BE2C (cell line): ENCODE measurements around the gene FAM169A.

Experiments
- DNase-seq: peaks from one replicate; pipeline ENCODE4 v3.0.0-alpha.2; 2020
- H3K27me3 ChIP-seq: fragments of 250-450 bp; sonication (Bioruptor Pico); 2 replicates; pipeline ENCODE4 v1.5.1; 2020; ENCODE audit warnings: mild to moderate bottlenecking
- H3K36me3 ChIP-seq: fragments of 250-450 bp; sonication (Bioruptor Pico); 2 replicates; pipeline ENCODE4 v1.5.1; 2020; ENCODE audit warnings: mild to moderate bottlenecking
- H3K4me1 ChIP-seq: fragments of 250-450 bp; sonication (Bioruptor Pico); 2 replicates; pipeline ENCODE4 v1.5.1; 2020
- H3K4me3 ChIP-seq: 2 replicates; pipeline ENCODE4 v1.5.1; 2011; ENCODE audit warnings: low read depth, low read length
- H3K9me3 ChIP-seq: fragments of 250-450 bp; sonication (Bioruptor Pico); 2 replicates; pipeline ENCODE4 v1.5.1; 2020
- CTCF ChIP-seq: IDR thresholded peaks from 2 replicates; pipeline ENCODE4 v1.5.1; 2012; ENCODE audit warnings: mild to moderate bottlenecking, low read depth, low read length

The FAM169A gene

GRCh38 chr5:74786851-74787250 is 79.3 kb downstream of the FAM169A start:
- Histone ChIP-seq H3K9me3 (no peaks in the 10 kb centered on the region), H3K4me3 (no peak overlapping the region), H3K4me1 (no peaks in the 10 kb centered on the region), H3K36me3 (no peaks in the 10 kb centered on the region), H3K27me3 (no peaks in the 10 kb centered on the region)
- no peak for DNase-seq
- no peak for TF ChIP-seq CTCF

- no peaks in the 10 kb centered on the region for H3K27me3 ChIP-seq
- no peak overlapping the region for H3K4me3 ChIP-seq
- DNase-seq, result no peak
- no peaks in the 10 kb centered on the region for H3K4me1 ChIP-seq
- H3K9me3 ChIP-seq, result no peaks in the 10 kb centered on the region
- TF ChIP-seq CTCF, result no peak
- peaks cover 35% of the 10 kb centered on the region for H3K36me3 ChIP-seq
These were observed 87.6 kb downstream of the FAM169A start for GRCh38 chr5:74778609-74779008.

DNA sequence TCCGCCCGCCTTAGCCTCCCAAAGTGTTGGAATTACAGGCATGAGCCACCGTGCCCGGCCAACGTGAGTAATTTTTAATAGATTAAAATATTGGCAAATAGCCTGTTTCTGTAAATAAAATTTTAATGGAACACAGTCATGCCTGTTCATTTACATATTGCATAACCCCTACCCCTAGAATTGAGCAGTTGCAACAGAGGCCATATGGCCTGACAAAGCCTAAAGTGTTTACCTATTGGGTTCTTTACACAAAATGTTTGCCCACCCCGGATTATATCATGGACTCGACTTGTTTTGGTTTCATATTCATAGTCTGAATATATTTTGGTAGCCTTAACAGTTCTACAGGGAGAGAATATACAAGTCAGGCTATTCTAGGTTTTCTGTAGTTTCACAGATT is 93.8 kb downstream of the FAM169A start:
- peaks cover 63% of the 10 kb centered on the region for H3K36me3 ChIP-seq
- no peaks in the 10 kb centered on the region for H3K27me3 ChIP-seq
- TF ChIP-seq CTCF, result no peak
- no peaks in the 10 kb centered on the region for H3K9me3 ChIP-seq
- H3K4me1 ChIP-seq, result no peaks in the 10 kb centered on the region
- DNase-seq, result no peak
- H3K4me3 ChIP-seq, result no peak overlapping the region

DNA sequence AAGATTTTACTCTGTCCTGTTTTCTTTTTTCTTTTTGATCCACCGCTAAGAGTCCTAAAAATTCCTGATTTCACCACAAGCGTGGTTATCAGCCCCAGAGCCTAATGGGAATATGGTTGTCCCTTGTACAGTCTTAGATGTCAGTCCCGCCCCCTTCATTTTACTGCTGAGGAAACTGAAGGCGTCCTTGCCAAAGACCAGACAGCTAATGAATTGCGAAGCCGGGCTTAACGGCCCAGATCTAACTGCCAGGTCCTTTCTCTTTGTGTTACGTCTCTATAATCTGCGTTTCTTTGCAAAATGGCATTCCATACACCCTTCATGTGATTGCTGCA is 98.6 kb downstream of the FAM169A start:
- no peaks in the 10 kb centered on the region for H3K27me3 ChIP-seq
- no peaks in the 10 kb centered on the region for H3K9me3 ChIP-seq
- H3K36me3 ChIP-seq, result peaks cover 31% of the 10 kb centered on the region
- H3K4me3 ChIP-seq, result peak overlapping the region; percentile 89
- TF ChIP-seq CTCF, result no peak
- no peaks in the 10 kb centered on the region for H3K4me1 ChIP-seq
- peak; percentile 20 for DNase-seq

GRCh38 chr5:74766849-74767578 is 99.2 kb downstream of the FAM169A start, which contains the start of the genes GFM2 and NSA2:
TSS of gene GFM2 (minus strand) at chr5:74767117. CDS start at chr5:74763742, 3,375 bp downstream.
TSS of gene NSA2 (plus strand) at chr5:74767249. CDS start at chr5:74767361, 112 bp downstream.
- Histone ChIP-seq H3K36me3 (peaks cover 28% of the 10 kb centered on the region), H3K9me3 (no peaks in the 10 kb centered on the region), H3K4me3 (peak within 1 kb of the TSS; percentile 89), H3K4me1 (no peaks in the 10 kb centered on the region), H3K27me3 (no peaks in the 10 kb centered on the region)
- peak; percentile 91 for DNase-seq
- TF ChIP-seq CTCF, result no peak

DNA sequence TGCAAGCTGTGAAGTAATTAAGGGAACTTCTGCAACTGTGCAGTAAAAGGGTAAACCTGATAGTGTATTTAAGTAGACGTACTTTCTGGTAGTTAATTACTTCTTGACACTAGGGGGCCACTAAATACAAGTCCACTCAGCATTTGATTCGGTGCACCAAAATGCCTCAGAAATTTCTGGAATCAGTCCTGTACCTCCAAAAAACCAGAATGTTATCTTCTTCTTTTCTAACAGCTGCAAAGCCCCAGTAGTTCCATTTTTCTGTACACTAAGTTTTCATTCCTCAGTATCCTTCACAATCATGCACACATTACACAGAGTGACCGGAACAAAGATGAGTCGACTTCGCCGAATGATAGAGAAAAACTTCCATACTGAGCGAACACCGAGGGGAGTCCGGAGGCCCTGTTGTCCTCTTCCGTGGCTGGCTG is 99.8 kb downstream of the FAM169A start:
- peak overlapping the region; percentile 89 for H3K4me3 ChIP-seq
- no peaks in the 10 kb centered on the region for H3K9me3 ChIP-seq
- H3K27me3 ChIP-seq, result no peaks in the 10 kb centered on the region
- no peaks in the 10 kb centered on the region for H3K4me1 ChIP-seq
- no peak for DNase-seq
- peak; percentile 57 for TF ChIP-seq CTCF
- peaks cover 29% of the 10 kb centered on the region for H3K36me3 ChIP-seq
